Measurements from ENCODE around the gene ENPP6. TPM values are rescaled to one million over a fixed set of nuclear protein-coding genes. Genes with fewer than 3 reads are reported as not detected.

The ENPP6 gene
- total RNA-seq, 1 donor from 2014 or later = not detected

DNA sequence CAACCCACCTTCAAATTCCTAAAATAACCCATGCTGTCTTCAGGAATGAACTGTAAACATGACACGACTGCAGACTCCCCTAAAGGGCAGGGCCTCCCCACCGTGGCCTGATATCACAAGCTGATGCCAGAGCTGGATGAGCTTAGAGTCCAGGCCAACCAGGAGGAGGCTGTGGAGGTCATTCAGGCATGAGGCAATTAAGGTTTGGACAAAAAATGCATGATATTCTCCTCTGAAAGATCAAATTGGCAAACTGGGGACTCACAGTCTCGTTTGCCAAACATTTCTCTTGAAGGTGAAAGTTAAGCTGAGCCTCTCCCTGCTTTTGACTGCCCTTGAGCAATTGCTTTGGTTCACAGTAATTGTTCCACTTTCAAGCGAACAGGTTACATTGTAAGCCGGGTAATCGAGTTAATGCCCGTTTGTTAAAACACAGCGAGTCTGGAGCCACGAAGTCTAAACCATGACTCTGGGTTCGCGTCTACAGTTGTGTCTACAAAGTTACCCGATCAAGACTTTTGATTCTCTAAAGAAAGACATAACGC is 105.6 kb downstream of the ENPP6 start:
- TF ChIP-seq, protein P1, sequence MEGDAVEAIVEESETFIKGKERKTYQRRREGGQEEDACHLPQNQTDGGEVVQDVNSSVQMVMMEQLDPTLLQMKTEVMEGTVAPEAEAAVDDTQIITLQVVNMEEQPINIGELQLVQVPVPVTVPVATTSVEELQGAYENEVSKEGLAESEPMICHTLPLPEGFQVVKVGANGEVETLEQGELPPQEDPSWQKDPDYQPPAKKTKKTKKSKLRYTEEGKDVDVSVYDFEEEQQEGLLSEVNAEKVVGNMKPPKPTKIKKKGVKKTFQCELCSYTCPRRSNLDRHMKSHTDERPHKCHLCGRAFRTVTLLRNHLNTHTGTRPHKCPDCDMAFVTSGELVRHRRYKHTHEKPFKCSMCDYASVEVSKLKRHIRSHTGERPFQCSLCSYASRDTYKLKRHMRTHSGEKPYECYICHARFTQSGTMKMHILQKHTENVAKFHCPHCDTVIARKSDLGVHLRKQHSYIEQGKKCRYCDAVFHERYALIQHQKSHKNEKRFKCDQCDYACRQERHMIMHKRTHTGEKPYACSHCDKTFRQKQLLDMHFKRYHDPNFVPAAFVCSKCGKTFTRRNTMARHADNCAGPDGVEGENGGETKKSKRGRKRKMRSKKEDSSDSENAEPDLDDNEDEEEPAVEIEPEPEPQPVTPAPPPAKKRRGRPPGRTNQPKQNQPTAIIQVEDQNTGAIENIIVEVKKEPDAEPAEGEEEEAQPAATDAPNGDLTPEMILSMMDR (IDR thresholded peaks at IDR 0.05; ENCODE audit: unreplicated experiment) = no peak
- no peaks in the 10 kb centered on the region for H3K27me3 Mint-ChIP-seq
- H3K9me3 Mint-ChIP-seq (ENCODE audit: low read depth) = no peaks in the 10 kb centered on the region

DNA sequence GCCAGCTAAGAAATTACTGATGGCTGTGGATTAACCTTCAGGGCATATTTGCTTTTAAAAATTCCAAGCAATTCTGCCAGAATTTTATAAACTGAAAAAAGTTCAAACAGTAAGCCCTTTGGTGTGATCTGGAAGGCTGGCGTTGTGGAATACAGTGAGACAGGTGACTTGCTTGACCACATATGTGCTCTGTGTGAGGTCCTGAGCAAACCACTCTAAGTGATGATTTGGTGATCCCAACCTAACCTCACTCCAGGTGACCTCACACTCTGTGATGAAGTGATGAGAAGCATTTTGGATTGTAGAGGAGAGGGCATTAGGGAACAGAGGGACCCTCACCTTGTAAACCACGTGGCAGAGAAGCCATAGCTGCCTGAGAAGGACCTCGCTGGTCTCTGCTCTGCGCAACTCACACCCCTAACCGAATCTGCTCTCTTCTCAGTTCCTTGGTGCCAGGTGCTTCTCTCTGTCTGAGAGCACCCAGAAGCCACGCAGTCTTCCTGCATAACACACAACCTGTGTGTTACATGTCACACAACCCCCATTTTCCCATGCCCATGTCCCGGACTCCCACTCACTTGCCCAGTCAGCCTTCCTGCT is 106.3 kb downstream of the ENPP6 start:
- DNase-seq (ENCODE audit: low spot score, unreplicated experiment) = no peak
- Mint-ChIP-seq H3K36me3 (ENCODE audit: insufficient read depth) (no peaks in the 10 kb centered on the region), H3K27ac (no peak overlapping the region), H3K4me3 (ENCODE audit: low read depth) (no peak overlapping the region), H3K27me3 (no peaks in the 10 kb centered on the region), H3K9me3 (ENCODE audit: low read depth) (peaks cover 4% of the 10 kb centered on the region), H3K4me1 (ENCODE audit: low read depth) (no peaks in the 10 kb centered on the region)
- TF ChIP-seq, protein P1 (IDR thresholded peaks at IDR 0.05; ENCODE audit: unreplicated experiment) = no peak

More for the DNA sequence above, 105.6 kb downstream of the ENPP6 start:
- no peak for DNase-seq (ENCODE audit: low spot score, unreplicated experiment)
- Mint-ChIP-seq H3K36me3 (ENCODE audit: insufficient read depth) (no peaks in the 10 kb centered on the region), H3K27ac (no peak overlapping the region), H3K4me3 (ENCODE audit: low read depth) (no peak overlapping the region), H3K4me1 (ENCODE audit: low read depth) (no peaks in the 10 kb centered on the region)

DNA sequence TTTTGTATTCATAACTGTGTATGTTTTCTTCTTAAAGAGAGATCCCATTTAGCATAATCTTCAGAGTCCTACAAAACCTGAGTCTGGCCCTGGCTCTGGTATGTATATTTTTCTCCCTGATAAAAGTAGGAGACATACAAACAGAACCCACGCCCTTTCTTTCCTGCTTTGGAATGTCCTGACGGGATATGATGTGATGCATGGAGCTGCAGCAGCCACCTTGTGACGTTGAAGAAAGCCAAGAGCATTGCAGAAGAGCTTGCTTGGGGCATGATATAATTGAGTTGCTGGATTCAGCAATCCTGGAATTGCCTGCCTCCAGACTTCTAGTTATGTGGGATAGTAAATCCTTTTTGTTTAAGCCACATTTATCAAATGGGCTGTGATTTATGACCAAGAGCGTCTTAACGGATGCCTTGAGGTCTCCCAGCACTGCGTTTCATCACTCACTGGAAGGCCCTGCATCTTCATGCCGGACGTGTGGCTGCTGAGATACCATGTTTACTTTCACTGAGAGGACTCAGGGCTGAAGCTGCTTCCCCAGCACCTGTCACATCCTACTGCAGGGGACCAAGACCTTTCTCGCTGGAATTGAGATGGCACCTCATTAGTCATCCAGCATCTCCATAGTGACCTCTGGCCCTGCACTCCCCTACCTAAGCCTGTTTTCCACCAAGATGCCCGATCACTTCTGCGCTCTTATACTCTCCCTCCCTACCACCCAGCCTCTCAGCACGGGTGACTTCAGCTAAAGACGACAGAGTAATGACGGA is 107.0 kb downstream of the ENPP6 start:
- TF ChIP-seq, protein P1 (IDR thresholded peaks at IDR 0.05; ENCODE audit: unreplicated experiment) = no peak
- Mint-ChIP-seq H3K27me3 (no peaks in the 10 kb centered on the region), H3K4me1 (ENCODE audit: low read depth) (no peaks in the 10 kb centered on the region), H3K4me3 (ENCODE audit: low read depth) (no peak overlapping the region), H3K36me3 (ENCODE audit: insufficient read depth) (no peaks in the 10 kb centered on the region), H3K27ac (no peak overlapping the region), H3K9me3 (ENCODE audit: low read depth) (peaks cover 5% of the 10 kb centered on the region)
- DNase-seq (ENCODE audit: low spot score, unreplicated experiment) = no peak

DNA sequence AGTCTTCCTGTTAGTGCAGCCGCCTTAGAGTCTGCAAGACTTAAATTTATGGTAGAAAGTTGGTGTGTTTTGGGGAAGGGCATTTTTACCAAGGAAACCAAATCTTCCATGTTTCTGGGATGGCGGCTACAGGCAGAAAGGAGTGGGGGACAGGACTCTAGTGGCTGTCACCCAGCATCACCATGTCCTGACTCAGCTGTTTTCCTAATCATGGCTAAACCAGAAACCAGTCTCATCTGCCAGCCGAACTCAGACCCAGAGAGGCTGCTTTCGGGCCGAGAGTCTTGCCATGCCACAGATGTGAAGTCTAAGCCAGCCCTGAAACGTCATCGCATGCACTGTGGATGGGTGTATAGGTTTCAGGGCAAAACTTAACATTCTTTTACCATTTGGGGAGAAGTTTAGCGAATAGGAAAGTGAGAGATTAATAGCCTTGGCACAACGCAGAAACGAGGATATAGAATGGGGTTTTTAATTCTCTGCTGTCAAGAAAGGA is 109.6 kb downstream of the ENPP6 start:
- Mint-ChIP-seq H3K4me1 (ENCODE audit: low read depth) (peaks cover 18% of the 10 kb centered on the region), H3K4me3 (ENCODE audit: low read depth) (no peak overlapping the region), H3K36me3 (ENCODE audit: insufficient read depth) (no peaks in the 10 kb centered on the region)

More for the DNA sequence above, 109.6 kb downstream of the ENPP6 start:
- Mint-ChIP-seq H3K27me3 (no peaks in the 10 kb centered on the region), H3K27ac (no peak overlapping the region), H3K9me3 (ENCODE audit: low read depth) (peaks cover 13% of the 10 kb centered on the region)
- no peak for DNase-seq (ENCODE audit: low spot score, unreplicated experiment)
- TF ChIP-seq, protein P1 (IDR thresholded peaks at IDR 0.05; ENCODE audit: unreplicated experiment) = no peak

Measured in progenitor cell of endocrine pancreas (in vitro differentiated cells).